KMS-11 (cell line): ENCODE data around the gene ACER3.

Experiments used
- H2AFZ ChIP-seq: fragments of 200-600 bp; sonication (generic); 2 replicates; pipeline ENCODE4 v1.6.1; 2016; ENCODE audit warnings: antibody characterized with exemption, mixed run types, low read depth
- H3K27ac ChIP-seq: fragments of 200-600 bp; sonication (generic); 2 replicates; pipeline ENCODE4 v1.6.1; 2016; ENCODE audit warnings: mild to moderate bottlenecking, mixed run types
- H3K27me3 ChIP-seq: fragments of 200-600 bp; sonication (generic); 2 replicates; pipeline ENCODE4 v1.6.1; 2017; ENCODE audit warnings: mild to moderate bottlenecking, low read depth, mixed run types, moderate library complexity; ENCODE audit not compliant: insufficient read depth
- H3K36me3 ChIP-seq: fragments of 200-600 bp; sonication (generic); 2 replicates; pipeline ENCODE4 v1.6.1; 2017; ENCODE audit warnings: mild to moderate bottlenecking, mixed run types; ENCODE audit not compliant: insufficient read depth
- H3K4me1 ChIP-seq: fragments of 200-600 bp; sonication (generic); 2 replicates; pipeline ENCODE4 v1.6.1; 2016; ENCODE audit warnings: mild to moderate bottlenecking, low read depth, mixed run types; ENCODE audit not compliant: poor library complexity, severe bottlenecking
- H3K4me2 ChIP-seq: fragments of 200-600 bp; sonication (generic); 2 replicates; pipeline ENCODE4 v1.7.0; 2016; ENCODE audit warnings: mild to moderate bottlenecking, mixed run types
- H3K4me3 ChIP-seq: fragments of 200-600 bp; sonication (generic); IDR thresholded peaks from 2 replicates; pipeline ENCODE4 v1.6.1; 2017; ENCODE audit warnings: low read depth, low read length, mixed read lengths; ENCODE audit not compliant: insufficient read depth
- H3K79me2 ChIP-seq: fragments of 200-600 bp; sonication (generic); 2 replicates; pipeline ENCODE4 v1.6.1; 2016; ENCODE audit warnings: low read depth, mixed run types; ENCODE audit not compliant: insufficient read depth
- H3K9ac ChIP-seq: fragments of 200-600 bp; sonication (generic); 2 replicates; pipeline ENCODE4 v1.6.1; 2016; ENCODE audit warnings: mild to moderate bottlenecking, mixed run types
- H4K20me1 ChIP-seq: fragments of 200-600 bp; sonication (generic); 2 replicates; pipeline ENCODE4 v1.6.1; 2016; ENCODE audit warnings: mild to moderate bottlenecking, mixed run types; ENCODE audit not compliant: insufficient read depth
- TF ChIP-seq, protein P1 (sequence below): fragments of 200-600 bp; sonication (generic); conservative IDR thresholded peaks from 2 replicates; pipeline ENCODE4 v1.6.1; 2017; ENCODE audit warnings: low read depth, mild to moderate bottlenecking, antibody characterized with exemption, low read length, moderate library complexity, mixed read lengths

The ACER3 gene

DNA sequence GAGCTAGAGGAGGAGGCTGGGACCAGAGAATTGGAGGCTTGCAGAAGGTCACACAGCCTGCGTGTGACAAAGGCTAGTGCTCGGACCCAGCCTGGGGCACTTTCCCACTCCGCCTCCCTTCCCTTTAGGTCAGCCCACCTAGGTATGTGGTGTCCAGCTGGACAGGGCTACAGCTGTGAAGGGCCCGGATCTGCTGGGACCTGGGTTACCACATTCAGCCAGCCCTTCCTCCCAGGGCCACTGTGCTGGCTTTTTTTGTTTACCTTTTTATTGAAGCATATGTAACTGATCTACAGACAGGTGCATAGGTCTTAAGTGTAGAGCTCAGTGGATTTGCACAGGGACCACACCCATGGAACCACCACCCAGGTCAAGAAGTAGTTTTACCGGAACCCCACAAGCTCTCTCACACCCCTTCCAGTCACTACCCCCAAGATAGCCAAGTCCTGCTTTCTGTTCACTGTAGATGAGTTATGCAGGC is 214.7 kb downstream of the ACER3 start:
- Histone ChIP-seq H3K4me2 (no peak overlapping the region), H3K27me3 (no peaks in the 10 kb centered on the region; the same call in 1 of the 2 replicates), H3K4me1 (no peaks in the 10 kb centered on the region), H3K27ac (no peak overlapping the region), H3K36me3 (no peaks in the 10 kb centered on the region), H3K4me3 (no peak overlapping the region), H2AFZ (no peak overlapping the region), H3K9ac (no peak overlapping the region), H4K20me1 (no peaks in the 10 kb centered on the region), H3K79me2 (no peaks in the 10 kb centered on the region)
- TF ChIP-seq, protein P1, sequence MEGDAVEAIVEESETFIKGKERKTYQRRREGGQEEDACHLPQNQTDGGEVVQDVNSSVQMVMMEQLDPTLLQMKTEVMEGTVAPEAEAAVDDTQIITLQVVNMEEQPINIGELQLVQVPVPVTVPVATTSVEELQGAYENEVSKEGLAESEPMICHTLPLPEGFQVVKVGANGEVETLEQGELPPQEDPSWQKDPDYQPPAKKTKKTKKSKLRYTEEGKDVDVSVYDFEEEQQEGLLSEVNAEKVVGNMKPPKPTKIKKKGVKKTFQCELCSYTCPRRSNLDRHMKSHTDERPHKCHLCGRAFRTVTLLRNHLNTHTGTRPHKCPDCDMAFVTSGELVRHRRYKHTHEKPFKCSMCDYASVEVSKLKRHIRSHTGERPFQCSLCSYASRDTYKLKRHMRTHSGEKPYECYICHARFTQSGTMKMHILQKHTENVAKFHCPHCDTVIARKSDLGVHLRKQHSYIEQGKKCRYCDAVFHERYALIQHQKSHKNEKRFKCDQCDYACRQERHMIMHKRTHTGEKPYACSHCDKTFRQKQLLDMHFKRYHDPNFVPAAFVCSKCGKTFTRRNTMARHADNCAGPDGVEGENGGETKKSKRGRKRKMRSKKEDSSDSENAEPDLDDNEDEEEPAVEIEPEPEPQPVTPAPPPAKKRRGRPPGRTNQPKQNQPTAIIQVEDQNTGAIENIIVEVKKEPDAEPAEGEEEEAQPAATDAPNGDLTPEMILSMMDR = no peak
